SU-DHL-6 (cell line): ENCODE data around the gene DPP6.
"Not testable (repeated sequence)": the region's sequence is repeated elsewhere in the genome, so short reads cannot be mapped to it uniquely, and the experiment has no call there.

Experiments used
- EZH2phosphoT487 ChIP-seq: fragments of 200-600 bp; sonication (generic), shearing (Covaris generic); conservative IDR thresholded peaks from 2 replicates; pipeline ENCODE4 v1.6.1; 2018; ENCODE audit warnings: mild to moderate bottlenecking, antibody characterized with exemption, low read length, moderate library complexity, mixed read lengths
- TF ChIP-seq, protein P1 (sequence below): fragments of 200-600 bp; sonication (generic); IDR thresholded peaks from one replicate; pipeline ENCODE4 v1.5.1; 2017; ENCODE audit warnings: antibody characterized with exemption, mild to moderate bottlenecking, low read length, moderate library complexity; ENCODE audit not compliant: insufficient read depth, poor library complexity, severe bottlenecking

DNA sequence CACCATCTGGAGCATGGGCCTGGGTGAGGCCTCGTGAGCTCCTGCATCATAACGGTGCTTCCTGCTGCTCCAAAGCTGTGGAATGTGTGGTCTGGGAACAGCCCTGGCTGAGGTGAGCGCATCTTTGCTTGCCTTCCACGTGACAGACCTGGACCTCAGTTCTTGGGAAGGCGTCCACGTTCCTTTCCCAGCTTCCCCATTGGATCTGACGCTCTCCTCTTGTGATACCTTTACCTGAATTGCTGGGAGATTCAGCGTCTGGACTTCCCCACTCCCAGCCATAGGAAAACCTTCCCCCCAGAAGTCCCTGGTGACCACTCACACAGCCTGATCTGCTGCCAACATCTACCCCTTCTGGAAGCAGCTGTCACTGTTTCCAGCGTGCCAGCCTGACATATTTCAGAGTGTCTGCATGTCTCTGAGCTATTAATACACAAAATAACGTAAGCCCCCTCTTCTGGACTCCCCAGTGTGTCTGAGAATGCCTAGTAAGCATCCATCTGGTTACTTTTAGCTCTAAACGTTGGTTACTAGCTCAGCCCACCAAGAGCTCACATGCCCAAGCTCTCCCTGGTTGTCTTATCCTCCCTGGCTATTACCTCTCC lies 21.6 kb upstream of the DPP6 start:
- TF ChIP-seq, protein P1, sequence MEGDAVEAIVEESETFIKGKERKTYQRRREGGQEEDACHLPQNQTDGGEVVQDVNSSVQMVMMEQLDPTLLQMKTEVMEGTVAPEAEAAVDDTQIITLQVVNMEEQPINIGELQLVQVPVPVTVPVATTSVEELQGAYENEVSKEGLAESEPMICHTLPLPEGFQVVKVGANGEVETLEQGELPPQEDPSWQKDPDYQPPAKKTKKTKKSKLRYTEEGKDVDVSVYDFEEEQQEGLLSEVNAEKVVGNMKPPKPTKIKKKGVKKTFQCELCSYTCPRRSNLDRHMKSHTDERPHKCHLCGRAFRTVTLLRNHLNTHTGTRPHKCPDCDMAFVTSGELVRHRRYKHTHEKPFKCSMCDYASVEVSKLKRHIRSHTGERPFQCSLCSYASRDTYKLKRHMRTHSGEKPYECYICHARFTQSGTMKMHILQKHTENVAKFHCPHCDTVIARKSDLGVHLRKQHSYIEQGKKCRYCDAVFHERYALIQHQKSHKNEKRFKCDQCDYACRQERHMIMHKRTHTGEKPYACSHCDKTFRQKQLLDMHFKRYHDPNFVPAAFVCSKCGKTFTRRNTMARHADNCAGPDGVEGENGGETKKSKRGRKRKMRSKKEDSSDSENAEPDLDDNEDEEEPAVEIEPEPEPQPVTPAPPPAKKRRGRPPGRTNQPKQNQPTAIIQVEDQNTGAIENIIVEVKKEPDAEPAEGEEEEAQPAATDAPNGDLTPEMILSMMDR = not testable (repeated sequence)
- TF ChIP-seq EZH2phosphoT487 = not testable (repeated sequence)
